DMS53 treated with DMSO at 0.1 percent for 48 hours (cell line): ENCODE results near the gene SLC25A17.
"Not testable (repeated sequence)": the region's sequence is repeated elsewhere in the genome, so short reads cannot be mapped to it uniquely, and the experiment has no call there.

ENCODE experiments used
- DNase-seq: peaks from one replicate; lab custom pipeline; 2025; ENCODE audit not compliant: unreplicated experiment; lab: John Stamatoyannopoulos, UW

Gene SLC25A17

DNA sequence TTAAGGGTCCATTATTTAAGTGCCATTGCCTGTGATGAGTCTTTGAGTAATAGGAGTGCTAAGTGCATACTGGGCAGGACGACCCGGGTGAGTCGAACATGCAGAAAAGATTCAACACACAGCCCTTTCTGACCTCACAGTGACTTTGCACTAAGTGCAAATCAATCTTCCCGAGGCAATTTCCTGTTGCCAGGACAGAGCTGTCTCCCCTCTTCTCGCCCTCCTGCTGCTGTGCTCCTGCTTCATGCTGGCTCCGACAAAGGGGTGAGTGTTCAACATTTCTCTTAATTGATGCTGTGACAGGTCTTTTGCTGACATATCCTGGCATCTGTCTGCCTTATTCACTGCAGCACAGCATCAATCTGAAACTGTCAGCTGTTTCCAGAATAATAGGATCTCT lies 97.9 kb downstream of the SLC25A17 start:
- no peak for DNase-seq

DNA sequence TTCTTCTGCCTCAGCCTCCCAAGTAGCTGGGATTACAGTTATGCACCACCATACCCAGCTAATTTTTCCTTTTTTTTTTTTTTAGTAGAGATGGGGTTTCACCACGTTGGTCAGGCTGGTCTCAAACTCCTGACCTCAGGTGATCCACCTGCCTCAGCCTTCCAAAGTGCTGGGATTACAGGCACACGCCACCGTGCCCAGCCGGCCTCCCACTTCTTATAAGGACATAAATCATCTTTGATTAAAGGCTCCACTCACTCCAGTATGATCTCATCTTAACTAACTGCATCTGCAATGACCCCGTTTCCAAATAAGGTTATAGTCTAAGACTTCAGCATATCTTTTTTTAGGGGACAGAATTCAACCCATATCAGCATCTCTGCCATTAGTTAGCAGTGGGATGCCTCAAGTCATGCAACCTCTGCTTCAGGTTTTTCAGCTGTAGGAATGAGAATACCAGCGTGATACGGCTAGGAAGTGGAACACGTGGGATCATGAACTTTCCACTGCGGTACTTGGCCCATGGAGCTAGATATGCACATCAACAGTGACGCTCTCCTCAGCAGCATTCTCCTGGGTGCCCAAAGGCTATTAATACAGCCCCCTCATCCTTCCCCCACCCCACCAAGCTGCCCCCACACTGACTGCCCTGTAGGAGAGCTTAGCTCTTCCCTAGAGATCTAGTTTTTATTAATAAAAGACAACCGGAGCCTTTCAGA lies 98.4 kb downstream of the SLC25A17 start:
- no peak for DNase-seq

DNA sequence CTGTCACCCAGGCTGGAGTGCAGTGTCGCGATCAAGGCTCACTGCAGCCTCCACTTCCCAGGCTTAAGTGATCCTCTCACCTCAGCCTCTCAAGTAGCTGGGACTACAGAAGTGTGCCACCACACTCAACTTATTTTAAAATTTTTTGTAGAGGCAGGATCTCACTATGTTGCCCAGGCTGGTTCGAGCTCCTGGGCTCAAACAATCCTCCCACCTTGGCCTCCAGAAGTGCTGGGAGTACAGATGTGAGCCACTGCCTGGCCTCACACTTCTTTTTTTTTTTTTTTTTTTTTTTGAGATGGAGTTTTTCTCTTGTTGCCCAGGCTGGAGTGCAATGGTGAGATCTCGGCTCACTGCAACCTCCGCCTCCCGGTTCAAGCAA lies 99.0 kb downstream of the SLC25A17 start:
- DNase-seq = not testable (repeated sequence)
